Loucy (cell line): Measurements from ENCODE around the gene CCNA2.

ENCODE experiments used
- H2AFZ ChIP-seq: fragments of 200-600 bp; sonication (generic); 2 replicates; pipeline ENCODE4 v1.6.0; 2016; ENCODE audit warnings: antibody characterized with exemption, mild to moderate bottlenecking, low read length, moderate library complexity
- H3F3A ChIP-seq: fragments of 200-600 bp; 2 replicates; pipeline ENCODE4 v1.6.0; 2016; ENCODE audit warnings: antibody characterized with exemption, low read depth, mild to moderate bottlenecking
- H3K27me3 ChIP-seq: fragments of 200-600 bp; sonication (generic); 2 replicates; pipeline ENCODE4 v1.6.1; 2014; ENCODE audit warnings: low read length, mild to moderate bottlenecking; ENCODE audit not compliant: insufficient read depth, poor library complexity, severe bottlenecking
- H3K36me3 ChIP-seq: fragments of 200-600 bp; sonication (generic); 2 replicates; pipeline ENCODE4 v1.6.1; 2016; ENCODE audit warnings: low read length; ENCODE audit not compliant: insufficient read depth
- H3K4me1 ChIP-seq: fragments of 200-600 bp; sonication (generic); 2 replicates; pipeline ENCODE4 v1.5.1; 2014; ENCODE audit warnings: low read length, mild to moderate bottlenecking; ENCODE audit not compliant: insufficient read depth, poor library complexity, severe bottlenecking
- H3K4me2 ChIP-seq: fragments of 200-600 bp; sonication (generic); 2 replicates; pipeline ENCODE4 v1.6.0; 2014; ENCODE audit warnings: antibody characterized with exemption, low read length, low read depth, mild to moderate bottlenecking; ENCODE audit not compliant: poor library complexity, severe bottlenecking
- H3K4me3 ChIP-seq: fragments of 200-600 bp; sonication (generic); 2 replicates; pipeline ENCODE4 v1.5.1; 2014; ENCODE audit warnings: low read length, mild to moderate bottlenecking, mixed read lengths; ENCODE audit not compliant: poor library complexity, severe bottlenecking
- H3K79me2 ChIP-seq: fragments of 200-600 bp; sonication (generic); 2 replicates; pipeline ENCODE4 v1.6.1; 2014; ENCODE audit warnings: low read length; ENCODE audit not compliant: insufficient read depth
- H3K9ac ChIP-seq: fragments of 200-600 bp; sonication (generic); 2 replicates; pipeline ENCODE4 v1.6.0; 2014; ENCODE audit warnings: mild to moderate bottlenecking, low read depth, low read length, moderate library complexity; ENCODE audit not compliant: poor library complexity, severe bottlenecking
- H3K9me2 ChIP-seq: fragments of 200-600 bp; sonication (generic); replicated peaks from 2 replicates; pipeline ENCODE4 v1.6.1; 2016; ENCODE audit warnings: low read depth, low read length, mixed read lengths
- H3K9me3 ChIP-seq: fragments of 200-600 bp; sonication (generic); 2 replicates; pipeline ENCODE4 v1.6.1; 2014; ENCODE audit warnings: mild to moderate bottlenecking, antibody characterized with exemption, low read length, low read depth; ENCODE audit not compliant: insufficient read depth
- H4K20me1 ChIP-seq: fragments of 200-600 bp; sonication (generic); 2 replicates; pipeline ENCODE4 v1.6.0; 2014; ENCODE audit warnings: antibody characterized with exemption, low read length, mild to moderate bottlenecking; ENCODE audit not compliant: insufficient read depth, poor library complexity, severe bottlenecking
- EZH2phosphoT487 ChIP-seq: fragments of 200-600 bp; IDR thresholded peaks from 2 replicates; pipeline ENCODE4 v1.6.1; 2018; ENCODE audit warnings: antibody characterized with exemption, mild to moderate bottlenecking, moderate library complexity, borderline replicate concordance
- TF ChIP-seq, protein P1 (sequence below): fragments of 200-600 bp; sonication (generic); conservative IDR thresholded peaks from 2 replicates; pipeline ENCODE4 v1.5.1; 2014; ENCODE audit warnings: mild to moderate bottlenecking, antibody characterized with exemption, low read length

Gene CCNA2

GRCh38 chr4:121794505-121795188 is 29.0 kb downstream of the CCNA2 start:
- no peaks in the 10 kb centered on the region for H4K20me1 ChIP-seq
- H3K9me2 ChIP-seq: no peaks in the 10 kb centered on the region
- no peaks in the 10 kb centered on the region for H3K36me3 ChIP-seq
- TF ChIP-seq, protein P1, sequence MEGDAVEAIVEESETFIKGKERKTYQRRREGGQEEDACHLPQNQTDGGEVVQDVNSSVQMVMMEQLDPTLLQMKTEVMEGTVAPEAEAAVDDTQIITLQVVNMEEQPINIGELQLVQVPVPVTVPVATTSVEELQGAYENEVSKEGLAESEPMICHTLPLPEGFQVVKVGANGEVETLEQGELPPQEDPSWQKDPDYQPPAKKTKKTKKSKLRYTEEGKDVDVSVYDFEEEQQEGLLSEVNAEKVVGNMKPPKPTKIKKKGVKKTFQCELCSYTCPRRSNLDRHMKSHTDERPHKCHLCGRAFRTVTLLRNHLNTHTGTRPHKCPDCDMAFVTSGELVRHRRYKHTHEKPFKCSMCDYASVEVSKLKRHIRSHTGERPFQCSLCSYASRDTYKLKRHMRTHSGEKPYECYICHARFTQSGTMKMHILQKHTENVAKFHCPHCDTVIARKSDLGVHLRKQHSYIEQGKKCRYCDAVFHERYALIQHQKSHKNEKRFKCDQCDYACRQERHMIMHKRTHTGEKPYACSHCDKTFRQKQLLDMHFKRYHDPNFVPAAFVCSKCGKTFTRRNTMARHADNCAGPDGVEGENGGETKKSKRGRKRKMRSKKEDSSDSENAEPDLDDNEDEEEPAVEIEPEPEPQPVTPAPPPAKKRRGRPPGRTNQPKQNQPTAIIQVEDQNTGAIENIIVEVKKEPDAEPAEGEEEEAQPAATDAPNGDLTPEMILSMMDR: no peak
- no peak for TF ChIP-seq EZH2phosphoT487
- H3K4me3 ChIP-seq: no peak overlapping the region
- H2AFZ ChIP-seq: no peak overlapping the region
- H3F3A ChIP-seq: no peaks in the 10 kb centered on the region
- no peak overlapping the region for H3K9ac ChIP-seq
- H3K27me3 ChIP-seq: peaks cover 11% of the 10 kb centered on the region
- H3K79me2 ChIP-seq: no peaks in the 10 kb centered on the region
- H3K9me3 ChIP-seq: no peaks in the 10 kb centered on the region
- no peak overlapping the region for H3K4me2 ChIP-seq
- no peaks in the 10 kb centered on the region for H3K4me1 ChIP-seq

DNA sequence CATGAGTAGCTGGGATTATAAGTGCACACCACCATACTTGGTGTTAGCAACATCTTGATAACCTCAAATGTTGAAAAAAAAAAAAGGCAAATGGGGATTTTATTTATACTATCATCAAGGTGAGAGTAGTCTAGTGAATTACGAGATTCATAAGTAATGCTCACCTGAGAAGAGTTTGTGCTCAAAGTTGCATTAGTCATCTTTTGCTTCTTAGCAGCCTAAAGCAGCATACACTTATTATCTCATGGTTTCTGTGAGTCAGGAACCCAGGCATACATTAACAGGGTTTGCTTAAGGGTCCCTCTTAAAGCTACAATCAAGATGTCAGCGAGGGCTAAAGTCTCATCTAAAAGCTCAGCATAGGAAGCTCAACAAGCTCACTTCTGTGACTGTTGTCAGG is 30.7 kb downstream of the CCNA2 start:
- Histone ChIP-seq H3K4me3 (no peak overlapping the region), H3K9me3 (no peaks in the 10 kb centered on the region), H3K9ac (no peak overlapping the region), H3K36me3 (no peaks in the 10 kb centered on the region), H3F3A (no peaks in the 10 kb centered on the region), H3K9me2 (no peaks in the 10 kb centered on the region), H3K4me1 (no peaks in the 10 kb centered on the region), H3K27me3 (peaks cover 11% of the 10 kb centered on the region), H3K79me2 (no peaks in the 10 kb centered on the region), H2AFZ (no peak overlapping the region), H3K4me2 (no peak overlapping the region), H4K20me1 (no peaks in the 10 kb centered on the region)
- no peak for TF ChIP-seq EZH2phosphoT487
- TF ChIP-seq, protein P1: no peak

- Histone ChIP-seq H3K9ac (no peak overlapping the region), H3K9me3 (no peaks in the 10 kb centered on the region), H3K4me3 (no peak overlapping the region), H3K4me2 (no peak overlapping the region), H3K79me2 (no peaks in the 10 kb centered on the region), H2AFZ (no peak overlapping the region), H4K20me1 (no peaks in the 10 kb centered on the region), H3K36me3 (no peaks in the 10 kb centered on the region), H3K9me2 (no peaks in the 10 kb centered on the region), H3K27me3 (peaks cover 9% of the 10 kb centered on the region), H3F3A (no peaks in the 10 kb centered on the region), H3K4me1 (no peaks in the 10 kb centered on the region)
- TF ChIP-seq EZH2phosphoT487: no peak
- TF ChIP-seq, protein P1: no peak
Measured at GRCh38 chr4:121791481-121791880, 32.2 kb downstream of the CCNA2 start.
